ENCODE measurements around the gene ABCB10.

ABCB10 gene

GRCh38 chr1:229578168-229579058, 19.9 kb upstream of the ABCB10 start:
- Mint-ChIP-seq H3K4me1 (peaks cover 15% of the 10 kb centered on the region), H3K4me3 (no peak overlapping the region), H3K9me3 (no peaks in the 10 kb centered on the region), H3K27me3 (ENCODE audit: low read depth, poor library complexity) (peaks cover 22% of the 10 kb centered on the region), H3K36me3 (ENCODE audit: low read depth) (no peaks in the 10 kb centered on the region), H3K27ac (peak overlapping the region; percentile 24)
- no peak for DNase-seq
- TF ChIP-seq, protein P1, sequence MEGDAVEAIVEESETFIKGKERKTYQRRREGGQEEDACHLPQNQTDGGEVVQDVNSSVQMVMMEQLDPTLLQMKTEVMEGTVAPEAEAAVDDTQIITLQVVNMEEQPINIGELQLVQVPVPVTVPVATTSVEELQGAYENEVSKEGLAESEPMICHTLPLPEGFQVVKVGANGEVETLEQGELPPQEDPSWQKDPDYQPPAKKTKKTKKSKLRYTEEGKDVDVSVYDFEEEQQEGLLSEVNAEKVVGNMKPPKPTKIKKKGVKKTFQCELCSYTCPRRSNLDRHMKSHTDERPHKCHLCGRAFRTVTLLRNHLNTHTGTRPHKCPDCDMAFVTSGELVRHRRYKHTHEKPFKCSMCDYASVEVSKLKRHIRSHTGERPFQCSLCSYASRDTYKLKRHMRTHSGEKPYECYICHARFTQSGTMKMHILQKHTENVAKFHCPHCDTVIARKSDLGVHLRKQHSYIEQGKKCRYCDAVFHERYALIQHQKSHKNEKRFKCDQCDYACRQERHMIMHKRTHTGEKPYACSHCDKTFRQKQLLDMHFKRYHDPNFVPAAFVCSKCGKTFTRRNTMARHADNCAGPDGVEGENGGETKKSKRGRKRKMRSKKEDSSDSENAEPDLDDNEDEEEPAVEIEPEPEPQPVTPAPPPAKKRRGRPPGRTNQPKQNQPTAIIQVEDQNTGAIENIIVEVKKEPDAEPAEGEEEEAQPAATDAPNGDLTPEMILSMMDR (IDR thresholded peaks at IDR 0.05), result no peak

DNA sequence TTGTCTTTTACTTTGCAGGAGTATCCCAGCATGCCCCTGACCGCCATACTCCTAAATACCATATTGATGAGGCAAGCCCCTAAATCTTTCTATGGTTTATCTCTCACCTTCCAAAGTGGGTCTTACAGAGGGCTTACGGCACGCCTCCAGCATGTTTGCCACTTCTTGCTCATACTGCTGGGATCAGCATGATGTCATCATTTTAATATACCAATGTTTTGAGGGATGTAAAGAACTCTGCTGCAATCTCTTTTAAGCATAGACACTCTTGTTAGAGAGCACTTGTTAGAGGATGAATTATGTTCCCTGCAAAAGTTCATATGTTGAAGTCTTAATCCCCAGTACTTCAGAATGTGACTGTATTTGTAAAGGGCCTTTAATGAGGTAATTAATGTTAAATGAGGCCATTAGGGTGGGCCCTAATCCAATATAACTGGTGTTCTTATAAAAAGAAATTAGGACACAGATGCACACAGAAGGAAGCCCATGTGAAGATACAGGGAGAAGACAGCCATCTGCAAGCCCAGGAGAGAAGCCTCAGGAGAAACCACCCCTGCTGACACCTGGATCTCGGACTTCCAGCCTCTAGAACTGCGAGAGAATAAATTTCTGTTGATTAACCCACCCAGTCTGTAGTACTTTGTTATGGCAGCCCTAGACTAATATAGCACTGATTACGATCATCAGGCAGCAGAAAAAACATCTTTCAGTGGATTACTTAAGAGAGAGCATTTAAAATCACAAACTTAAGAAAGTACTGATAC, 16.4 kb upstream of the ABCB10 start:
- Mint-ChIP-seq H3K27me3 (ENCODE audit: low read depth, poor library complexity) (peaks cover 16% of the 10 kb centered on the region), H3K4me3 (no peak overlapping the region), H3K27ac (no peak overlapping the region)

GRCh38 chr1:229572286-229572685, 13.8 kb upstream of the ABCB10 start:
- no peaks in the 10 kb centered on the region for H3K9me3 Mint-ChIP-seq
- H3K27me3 Mint-ChIP-seq (ENCODE audit: low read depth, poor library complexity), result peaks cover 12% of the 10 kb centered on the region
- H3K4me1 Mint-ChIP-seq, result no peaks in the 10 kb centered on the region
- no peak overlapping the region for H3K4me3 Mint-ChIP-seq
- H3K36me3 Mint-ChIP-seq (ENCODE audit: low read depth), result no peaks in the 10 kb centered on the region
- no peak overlapping the region for H3K27ac Mint-ChIP-seq
- TF ChIP-seq, protein P1 (IDR thresholded peaks at IDR 0.05), result no peak
- no peak for DNase-seq

More for the DNA sequence above, 16.4 kb upstream of the ABCB10 start:
- no peak for DNase-seq
- no peaks in the 10 kb centered on the region for H3K36me3 Mint-ChIP-seq (ENCODE audit: low read depth)
- TF ChIP-seq, protein P1 (IDR thresholded peaks at IDR 0.05), result no peak
- no peaks in the 10 kb centered on the region for H3K9me3 Mint-ChIP-seq
- peaks cover 15% of the 10 kb centered on the region for H3K4me1 Mint-ChIP-seq

DNA sequence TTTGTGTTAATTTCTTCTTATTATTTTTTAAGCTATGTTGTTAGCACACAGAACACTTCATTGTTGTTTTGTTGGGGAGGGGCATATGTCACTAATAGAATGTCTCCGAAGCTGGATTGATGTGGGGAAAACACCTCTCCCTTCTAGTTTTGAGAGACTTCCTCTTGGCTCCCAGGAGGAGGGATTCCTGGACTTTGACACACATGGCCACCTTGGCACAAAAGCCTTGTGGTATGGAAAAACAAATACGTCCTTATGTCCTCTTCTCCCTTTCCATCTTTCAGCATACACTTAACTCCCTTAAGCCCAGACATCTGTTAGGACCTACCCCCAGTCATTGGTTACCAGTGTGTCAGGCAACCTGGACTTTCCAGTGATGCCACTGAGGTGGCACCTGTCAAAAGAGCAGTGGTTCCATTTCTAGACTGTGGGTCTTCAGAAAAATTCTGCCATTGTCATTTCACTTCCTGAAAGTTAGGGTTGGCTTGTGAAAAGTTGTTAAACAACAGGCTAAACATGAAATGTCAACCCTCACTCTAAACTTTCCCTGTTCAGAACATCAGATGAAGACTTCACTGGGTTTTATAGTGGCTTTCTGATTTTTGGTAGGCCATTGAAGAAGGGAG, 12.5 kb upstream of the ABCB10 start:
- H3K4me1 Mint-ChIP-seq, result no peaks in the 10 kb centered on the region
- DNase-seq, result no peak
- TF ChIP-seq, protein P1 (IDR thresholded peaks at IDR 0.05), result no peak
- H3K4me3 Mint-ChIP-seq, result no peak overlapping the region
- no peak overlapping the region for H3K27ac Mint-ChIP-seq
- H3K9me3 Mint-ChIP-seq, result no peaks in the 10 kb centered on the region
- peaks cover 12% of the 10 kb centered on the region for H3K27me3 Mint-ChIP-seq (ENCODE audit: low read depth, poor library complexity)
- no peaks in the 10 kb centered on the region for H3K36me3 Mint-ChIP-seq (ENCODE audit: low read depth)

- Mint-ChIP-seq H3K4me3 (no peak overlapping the region), H3K4me1 (no peaks in the 10 kb centered on the region)
- DNase-seq, result no peak
Measured at GRCh38 chr1:229570305-229570704, 11.8 kb upstream of the ABCB10 start.

More at GRCh38 chr1:229570305-229570704, 11.8 kb upstream of the ABCB10 start:
- TF ChIP-seq, protein P1 (IDR thresholded peaks at IDR 0.05), result no peak
- no peaks in the 10 kb centered on the region for H3K36me3 Mint-ChIP-seq (ENCODE audit: low read depth)
- H3K27ac Mint-ChIP-seq, result no peak overlapping the region
- no peaks in the 10 kb centered on the region for H3K9me3 Mint-ChIP-seq
- H3K27me3 Mint-ChIP-seq (ENCODE audit: low read depth, poor library complexity), result peaks cover 12% of the 10 kb centered on the region
